IPS DF 19.7 (cell line): ENCODE data around the gene CDH23.

Source experiments
- DNase-seq: peaks from one replicate; pipeline ENCODE4 v3.0.0-alpha.2; 2013; ENCODE audit warnings: low read depth, low spot score

Gene CDH23

DNA sequence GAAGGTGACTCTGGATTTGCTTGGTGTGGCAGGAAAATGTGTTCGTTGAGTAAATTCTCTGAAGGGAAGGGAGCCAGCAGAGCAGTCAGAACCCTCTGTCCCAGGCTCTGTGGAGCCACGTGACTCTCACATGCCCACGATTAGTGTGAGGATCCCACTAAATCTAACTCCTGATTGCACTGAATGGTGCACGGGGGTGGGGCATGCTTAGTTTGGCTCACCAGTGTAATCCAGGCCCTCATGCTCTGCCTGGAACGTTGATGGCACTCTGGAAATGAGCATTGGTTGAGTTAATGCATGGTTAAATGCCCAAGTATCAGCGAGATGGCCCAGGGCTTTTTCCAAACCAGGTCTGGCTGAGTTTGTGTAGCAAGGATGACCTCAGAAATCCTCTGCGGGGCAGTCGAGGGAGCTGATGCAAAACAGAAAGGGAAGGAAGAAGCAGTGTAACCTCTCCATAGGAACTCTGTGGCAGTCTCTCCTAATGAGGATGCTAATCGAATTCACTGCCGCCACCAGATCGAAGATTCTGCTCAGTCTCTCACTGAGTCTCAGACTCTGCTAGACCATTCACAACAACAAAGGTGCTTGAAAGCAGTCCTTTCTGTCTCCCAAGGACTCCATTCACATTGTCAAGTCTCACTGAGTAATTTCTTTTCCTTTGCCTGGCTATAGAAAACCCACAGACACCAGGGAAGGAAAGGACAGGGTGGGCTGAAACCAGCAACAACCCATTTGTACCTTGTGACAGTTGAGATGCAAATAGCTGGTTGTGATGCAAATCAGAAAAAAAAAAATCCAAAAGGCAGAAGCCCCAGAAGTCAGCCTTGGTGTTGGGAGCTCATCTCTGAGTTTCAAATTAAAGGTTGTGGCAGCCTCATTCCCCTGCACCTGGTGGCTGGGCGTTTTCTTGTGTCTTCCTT, 224.8 kb downstream of the CDH23 start:
- no peak for DNase-seq

DNA sequence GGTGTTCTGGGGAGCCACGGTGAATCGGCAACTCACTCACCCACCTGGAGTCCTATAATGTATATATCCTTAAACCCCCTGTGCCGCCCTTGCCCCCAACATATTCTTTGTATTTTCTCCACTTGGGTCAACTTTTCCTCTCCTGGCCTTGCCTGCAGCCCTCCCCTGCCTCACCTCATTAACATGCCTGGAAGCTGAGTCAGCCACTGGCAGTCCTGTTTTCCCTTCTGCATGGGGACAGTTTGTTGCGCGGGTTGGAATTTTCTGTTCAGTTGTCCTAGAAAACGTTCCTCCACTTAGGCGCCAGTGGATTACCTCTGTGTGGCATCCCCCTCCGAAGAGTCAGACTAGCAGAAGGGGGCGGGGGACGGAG, 225.4 kb downstream of the CDH23 start:
- DNase-seq, result no peak

DNA sequence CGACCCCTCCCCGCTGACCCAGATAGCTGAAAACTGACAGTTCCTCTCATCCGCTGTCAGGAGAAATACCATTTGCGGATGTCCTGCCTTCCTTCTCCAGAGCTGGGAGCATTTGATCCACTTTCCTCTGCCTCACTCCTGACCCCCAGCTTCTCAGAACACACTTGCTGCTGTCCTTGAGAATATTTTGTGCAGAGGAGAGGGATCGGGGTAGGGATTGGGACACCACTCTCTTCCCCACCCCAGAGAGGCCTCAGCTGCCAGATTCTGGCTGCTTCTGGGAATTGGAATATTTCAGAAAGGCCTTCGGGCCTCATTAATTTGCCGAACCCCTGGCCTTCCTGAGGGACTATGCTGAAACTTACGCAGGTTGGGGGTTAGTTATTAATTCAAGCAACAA, 225.9 kb downstream of the CDH23 start:
- no peak for DNase-seq

DNA sequence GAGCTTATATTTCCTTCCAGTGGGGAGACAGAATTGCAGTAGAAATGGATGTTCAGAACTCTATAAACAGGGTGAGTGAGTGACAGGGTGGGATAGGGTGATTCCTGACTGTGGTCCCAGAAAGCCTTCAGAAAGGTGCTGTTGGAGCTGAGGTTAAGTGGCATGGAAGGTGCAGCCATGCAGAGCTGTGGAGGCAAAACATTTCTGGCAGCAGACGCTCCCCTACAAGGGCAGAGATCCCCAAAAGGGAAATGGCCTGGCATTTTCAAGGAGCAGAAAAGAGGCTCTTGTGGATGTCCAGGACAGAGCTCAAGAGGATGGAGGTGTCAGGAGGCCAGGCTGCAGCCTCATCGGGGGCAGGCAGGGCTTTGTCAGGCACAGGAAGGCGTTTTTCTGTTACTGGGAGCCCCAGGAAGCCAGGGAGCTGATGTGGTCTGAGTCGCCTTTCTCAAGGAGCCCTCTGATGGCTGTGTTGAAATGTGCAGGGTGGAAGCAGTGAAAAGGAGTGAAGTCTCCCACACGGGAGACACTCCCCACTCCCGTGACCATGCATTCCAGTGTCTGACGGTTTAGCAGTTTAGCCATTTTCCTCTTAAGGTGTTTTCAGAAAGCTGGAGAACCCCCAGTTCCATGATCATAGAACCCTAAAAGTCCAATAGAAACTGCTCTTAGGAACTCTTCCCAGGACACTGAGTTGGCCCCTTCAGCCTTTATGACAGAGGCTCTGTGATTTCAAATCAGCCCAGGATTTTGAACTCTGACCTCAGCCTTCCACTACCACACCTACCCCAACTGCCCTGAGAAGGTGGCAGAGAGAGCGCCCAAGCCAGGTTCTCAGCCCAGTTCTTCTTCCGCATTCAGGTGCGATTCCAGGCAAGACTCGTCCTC, 226.6 kb downstream of the CDH23 start:
- DNase-seq, result no peak

DNA sequence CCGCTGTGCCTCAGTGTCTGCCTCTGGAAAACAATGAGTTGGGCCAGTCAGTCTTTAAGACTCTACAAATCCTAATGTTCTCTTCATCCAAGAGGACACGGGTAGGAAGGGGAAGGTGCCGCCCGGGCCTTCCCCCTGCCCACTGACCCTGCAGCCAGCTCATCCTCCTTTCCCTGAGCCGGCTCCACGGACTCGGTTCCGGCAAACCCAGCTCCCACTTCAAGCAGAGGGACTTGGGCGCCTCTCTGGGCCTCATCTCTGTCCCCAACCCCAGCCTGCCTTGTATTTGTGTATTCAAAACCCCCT, 227.2 kb downstream of the CDH23 start:
- DNase-seq, result no peak

DNA sequence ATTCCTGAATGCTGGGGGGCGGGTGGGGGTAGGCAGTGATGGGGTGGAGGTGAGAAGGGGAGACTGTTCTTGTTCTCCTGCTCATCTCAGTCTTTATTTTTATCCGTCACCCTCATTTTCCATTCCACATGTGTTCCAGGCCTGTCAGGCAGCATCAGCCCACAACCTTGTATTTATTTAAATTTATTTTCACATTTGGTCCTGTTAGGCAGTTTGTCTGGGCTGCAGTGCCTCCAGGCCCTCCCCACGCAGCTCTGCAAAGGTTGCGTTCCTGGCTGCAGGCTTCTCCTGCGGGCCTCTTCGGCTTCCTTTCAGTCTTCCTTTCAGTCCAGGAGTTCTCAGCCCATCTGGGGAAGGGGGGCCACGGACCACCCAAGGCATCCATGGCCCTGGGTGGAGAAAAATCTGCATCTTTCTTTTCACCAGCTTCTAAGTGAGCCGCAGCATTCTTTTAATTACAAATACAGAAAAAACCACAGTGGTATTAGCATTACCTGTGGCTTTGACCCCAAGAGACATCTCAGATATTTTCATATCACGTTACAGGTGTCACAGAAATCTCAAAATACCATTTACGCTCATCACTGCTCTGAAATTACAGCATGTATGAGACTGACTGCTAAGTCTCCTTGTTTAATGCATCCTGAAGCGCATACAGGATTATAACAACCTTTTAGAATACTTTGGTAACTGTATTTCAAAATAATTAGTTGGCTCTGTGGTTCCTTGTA, 228.9 kb downstream of the CDH23 start:
- no peak for DNase-seq

DNA sequence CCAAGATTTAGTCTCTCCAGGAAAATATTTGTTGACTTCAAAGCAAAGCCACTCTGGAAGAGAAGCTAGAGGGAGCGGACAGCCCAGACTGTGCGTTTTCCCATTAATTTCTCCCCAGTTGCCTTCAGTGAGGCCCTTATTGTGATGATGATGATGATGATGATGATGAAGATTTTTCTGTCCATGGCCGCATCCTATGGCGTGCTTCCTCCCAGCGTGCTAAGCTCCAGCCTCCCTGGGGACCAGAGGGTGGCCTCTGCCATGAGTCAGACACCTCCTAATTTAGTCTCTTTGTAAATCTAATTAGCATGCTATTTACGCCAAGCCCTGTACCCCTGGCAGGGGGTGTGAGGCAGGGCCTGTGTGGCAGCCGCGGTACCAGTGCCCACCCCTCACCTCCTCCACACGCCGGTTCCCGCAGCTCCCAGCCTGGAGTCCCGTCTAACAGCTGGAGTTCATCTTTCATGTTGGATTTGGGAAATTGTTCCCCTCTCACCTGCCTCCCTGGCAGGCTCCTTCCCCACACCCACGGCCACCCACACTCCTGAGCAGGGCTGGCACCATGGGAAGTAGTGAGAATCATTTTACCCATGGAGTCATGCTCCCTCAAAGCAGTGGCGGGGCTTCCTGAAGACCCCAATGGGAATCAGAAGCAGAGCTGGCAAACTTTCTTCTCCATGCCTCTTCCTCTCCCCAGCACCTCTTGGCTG, 230.7 kb downstream of the CDH23 start:
- no peak for DNase-seq

DNA sequence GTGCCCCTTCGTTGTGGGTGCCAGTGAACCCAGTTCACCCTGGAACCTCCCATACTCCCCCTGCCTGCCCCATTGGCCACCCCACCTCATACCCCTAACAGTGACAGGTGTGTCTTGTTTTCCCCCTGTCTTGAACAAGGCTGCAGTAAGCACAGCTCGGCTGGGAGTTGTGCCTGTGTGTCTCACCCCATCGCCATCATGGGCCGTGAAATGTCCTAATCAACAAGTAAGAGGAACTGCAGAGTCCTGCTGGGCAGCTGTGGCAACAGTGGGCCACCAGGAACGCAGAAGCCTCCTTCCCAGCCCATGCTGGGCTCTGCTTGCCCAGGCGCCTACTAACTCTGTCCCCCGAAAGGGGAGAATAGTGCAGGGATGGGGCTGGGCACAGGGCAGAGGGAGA, 231.2 kb downstream of the CDH23 start:
- DNase-seq, result no peak

DNA sequence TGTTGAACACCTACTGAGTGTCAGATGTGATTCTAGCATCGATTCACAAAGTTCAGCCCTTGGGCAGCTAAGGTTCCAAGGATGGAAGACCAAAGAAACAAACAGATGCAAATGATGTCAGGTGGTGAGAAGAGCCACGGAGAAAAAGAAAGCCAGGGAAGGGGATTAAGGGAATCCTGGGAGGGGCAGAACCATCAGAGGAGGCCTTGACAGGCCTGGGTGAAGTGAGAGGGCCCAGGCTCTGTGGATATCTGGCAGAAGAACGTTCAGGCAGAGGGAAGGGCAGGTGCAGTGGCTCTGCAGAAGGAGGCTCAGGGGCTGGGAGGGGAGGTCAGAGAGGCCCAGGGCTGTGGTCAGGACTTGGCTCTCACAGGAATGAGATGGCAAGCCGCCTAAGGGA, 232.4 kb downstream of the CDH23 start:
- DNase-seq, result no peak

DNA sequence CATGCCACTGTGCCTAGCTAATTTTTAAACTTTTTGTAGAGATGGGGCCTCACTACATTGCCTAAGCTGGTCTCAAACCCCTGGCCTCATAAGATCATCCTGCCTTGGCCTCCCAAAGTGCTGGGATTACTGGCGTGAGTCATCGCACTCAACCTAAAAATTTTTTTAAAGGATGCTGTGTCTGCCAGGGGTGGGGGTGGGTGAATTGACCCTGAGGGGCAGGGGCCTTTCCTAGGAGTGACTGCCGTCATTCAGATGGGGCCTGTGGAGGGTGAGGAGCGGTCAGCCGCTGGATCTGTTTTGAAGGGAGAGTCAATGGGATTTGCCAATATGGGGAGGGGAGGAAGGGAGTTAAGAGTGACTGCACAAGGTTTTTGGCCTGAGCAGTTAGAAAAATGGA, 233.4 kb downstream of the CDH23 start:
- DNase-seq, result no peak

DNA sequence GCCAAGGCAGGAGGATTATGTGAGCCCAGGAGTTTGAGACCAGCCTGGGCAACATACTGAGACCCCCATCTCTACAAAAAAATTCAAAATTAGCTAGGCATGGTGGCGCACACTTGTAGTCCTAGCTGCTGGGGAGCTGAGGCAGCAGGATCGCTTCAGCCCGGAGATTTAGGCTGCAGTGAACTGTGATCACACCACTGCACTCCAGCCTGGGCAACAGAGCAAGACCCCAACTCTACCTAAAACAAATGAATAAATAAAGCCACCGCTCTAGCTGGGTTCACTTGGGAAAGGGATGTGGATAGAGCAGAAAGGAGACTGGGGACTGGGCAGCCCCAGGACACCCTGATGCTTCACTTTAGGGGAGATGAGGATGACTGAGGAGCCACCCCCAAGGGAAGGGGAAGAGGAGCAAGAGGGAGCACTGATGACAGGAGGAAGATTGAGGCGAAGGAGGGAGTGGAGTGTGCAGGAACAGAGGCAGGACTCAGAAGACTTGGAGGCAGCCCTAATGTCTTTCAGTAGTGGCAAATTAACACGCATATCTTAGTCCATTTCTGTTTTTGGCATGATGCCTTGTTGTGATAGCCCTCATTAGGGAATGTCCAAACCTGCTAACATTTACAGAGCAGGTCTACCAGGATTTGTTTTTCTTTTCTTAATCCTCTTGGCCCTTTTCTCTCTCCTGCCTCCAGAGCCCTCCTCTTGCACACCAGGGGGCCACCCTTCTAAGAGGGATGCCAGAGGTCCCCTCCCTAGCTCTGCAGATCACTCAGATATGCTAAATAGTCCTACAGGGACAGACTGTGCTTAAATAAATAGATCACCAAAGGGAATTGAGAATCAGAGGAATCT, 234.5 kb downstream of the CDH23 start:
- DNase-seq, result no peak

DNA sequence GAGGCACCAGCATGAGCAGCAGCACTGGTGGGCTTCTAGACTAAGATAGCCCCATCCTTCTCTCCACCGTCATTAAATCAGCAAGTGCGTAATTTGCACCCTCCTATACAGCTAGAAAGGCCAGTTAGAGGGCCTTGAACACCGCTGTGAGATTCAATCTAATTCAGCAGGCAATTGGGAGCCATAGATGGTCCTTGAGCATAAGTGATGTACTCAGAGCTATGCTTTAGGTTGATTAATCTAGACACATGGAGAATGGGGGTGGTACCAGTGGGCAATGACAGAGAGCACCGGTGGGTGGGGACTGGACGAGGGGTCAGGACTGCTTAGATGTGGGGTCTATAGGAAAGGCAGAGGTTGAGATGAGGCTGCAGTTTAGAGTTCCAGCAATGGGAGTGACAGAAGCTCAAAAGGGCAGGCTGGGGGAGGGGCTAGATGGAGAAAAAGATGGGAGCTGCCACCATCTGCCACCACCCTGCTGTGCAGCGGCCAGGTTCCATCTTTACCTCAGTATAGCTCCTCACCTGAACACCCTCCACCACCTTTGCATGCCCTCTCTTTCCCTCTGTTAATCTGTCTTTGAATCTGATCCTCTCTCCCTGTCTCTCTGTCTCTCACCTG, 235.6 kb downstream of the CDH23 start:
- DNase-seq, result no peak

DNA sequence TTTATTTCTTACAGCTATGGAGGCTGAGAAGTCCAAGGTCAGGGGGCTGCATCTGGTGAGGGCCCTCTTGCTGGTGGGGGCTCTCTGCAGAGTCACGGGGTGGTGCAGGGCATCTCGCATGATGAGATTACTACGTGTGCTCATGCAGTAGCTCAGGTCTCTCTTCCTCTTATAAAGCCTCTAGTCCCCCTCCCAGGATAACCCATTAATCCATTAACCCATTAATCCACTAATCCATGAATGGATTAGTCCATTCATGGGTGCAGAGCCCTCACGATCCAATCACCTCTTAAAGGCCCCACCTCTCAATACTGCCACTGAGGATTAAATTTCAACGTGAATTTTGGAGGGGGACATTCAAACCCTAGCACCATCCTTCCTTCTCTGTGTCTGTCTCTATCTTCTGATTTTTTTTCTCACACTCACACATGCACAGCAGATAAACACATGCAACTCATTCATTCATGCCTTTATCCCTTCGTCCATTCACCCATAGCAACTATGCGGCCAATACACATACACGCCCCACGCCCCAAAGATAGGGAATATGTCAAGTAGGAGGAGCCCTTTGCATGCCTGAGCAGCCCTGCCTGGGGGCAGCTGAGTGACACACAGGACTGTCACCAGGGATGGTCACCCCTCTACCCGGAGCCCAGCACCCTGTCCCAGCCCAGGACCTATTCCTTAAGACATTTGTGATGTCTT, 236.3 kb downstream of the CDH23 start:
- no peak for DNase-seq

DNA sequence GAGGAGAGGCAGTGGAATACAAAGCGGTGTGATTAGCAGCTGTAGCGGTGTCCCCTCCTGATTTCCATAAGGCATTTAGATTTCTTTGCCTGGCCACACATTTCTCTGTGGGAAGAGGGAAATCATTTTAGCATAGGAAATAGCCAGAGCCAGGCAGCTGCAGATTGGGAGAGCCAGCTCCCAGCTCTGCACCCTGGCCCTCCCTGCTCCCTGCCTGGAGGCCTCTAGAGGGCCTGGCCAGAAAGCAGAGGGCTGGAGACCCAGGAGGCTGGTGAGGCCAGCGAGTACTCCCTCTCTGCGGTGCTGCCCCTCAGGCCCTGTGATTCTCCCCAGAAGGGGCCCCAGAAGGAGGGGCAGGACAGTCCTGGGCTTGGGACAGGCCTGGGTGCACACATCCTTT, 237.2 kb downstream of the CDH23 start:
- DNase-seq, result no peak

DNA sequence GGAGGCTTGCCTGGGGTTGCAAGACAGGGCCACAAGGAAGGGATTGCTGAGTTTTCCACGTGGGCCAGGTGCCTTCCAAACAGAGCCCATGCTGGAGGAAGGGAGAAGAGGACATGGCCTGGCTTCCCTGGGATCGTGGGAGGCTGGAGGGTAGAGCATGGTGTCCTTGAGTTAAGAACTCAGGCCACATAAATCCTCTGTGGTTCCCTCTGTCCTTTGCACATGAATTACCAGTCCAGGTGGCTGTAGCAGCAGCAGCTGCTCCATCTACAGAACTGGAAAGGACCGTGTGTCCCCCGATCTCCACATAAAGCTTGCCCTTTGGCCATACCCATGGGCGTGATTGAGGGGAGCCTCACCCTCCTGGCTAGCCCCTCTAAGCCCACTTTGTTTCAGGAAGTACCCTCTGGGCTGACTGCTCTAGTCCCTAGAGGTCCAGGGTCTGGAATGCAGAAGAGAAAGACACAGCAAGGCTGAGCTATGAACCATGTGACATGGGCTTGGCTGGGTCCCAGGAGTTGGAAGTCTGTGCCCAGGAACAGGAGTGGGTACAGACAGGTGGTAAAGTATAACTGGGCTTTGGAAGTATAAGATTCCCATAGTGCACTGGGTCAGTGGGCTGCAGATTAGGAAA, 237.9 kb downstream of the CDH23 start:
- no peak for DNase-seq

DNA sequence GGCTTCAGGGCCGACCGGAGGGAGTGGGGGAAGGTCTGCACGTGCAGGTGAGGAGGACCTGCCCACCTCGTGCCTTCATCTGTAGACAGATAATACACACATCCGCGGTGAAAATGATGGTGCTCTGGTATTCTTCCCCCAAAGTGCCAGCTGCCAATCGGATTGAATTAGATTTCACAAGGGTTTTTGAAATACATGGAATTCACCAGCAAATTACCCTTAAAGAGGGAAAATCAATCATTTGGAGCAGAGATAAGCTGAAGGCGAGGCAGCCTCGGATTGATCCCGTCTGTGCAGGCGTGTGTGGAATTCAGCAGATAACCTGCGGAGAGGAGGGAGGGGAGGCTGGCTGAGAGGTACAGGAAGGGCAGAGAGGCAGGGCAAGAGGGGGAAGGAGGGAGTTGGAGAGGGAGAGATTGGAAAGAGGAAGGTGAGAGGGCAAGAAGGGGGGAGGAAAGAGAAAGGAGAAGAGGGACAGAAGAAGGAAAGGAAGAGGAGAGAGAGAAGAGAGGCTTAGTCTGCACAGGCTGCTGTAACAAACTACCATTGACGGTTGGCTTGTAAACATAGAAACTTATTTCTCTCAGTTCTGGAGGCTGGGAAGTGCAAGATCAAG, 238.6 kb downstream of the CDH23 start:
- DNase-seq, result no peak

DNA sequence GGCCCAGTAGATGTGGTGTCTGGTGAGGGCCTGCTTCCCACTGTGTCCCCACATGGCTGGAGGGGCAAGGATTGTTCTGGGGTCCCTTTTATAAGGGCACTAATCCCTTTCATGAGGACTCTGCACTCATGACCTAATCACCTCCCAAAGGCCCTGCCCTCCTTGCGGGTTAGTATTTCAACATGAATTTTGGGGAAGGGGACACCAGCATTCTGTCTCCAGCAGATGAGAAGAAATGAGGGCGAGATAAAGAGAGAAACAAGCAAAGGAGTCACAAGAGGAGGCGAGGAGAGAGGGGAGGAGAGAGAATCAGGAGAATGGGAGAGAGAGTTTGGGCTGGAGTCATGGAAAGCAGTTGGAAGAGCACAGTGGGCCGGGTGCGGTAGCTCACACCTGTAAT, 239.1 kb downstream of the CDH23 start:
- DNase-seq, result no peak

DNA sequence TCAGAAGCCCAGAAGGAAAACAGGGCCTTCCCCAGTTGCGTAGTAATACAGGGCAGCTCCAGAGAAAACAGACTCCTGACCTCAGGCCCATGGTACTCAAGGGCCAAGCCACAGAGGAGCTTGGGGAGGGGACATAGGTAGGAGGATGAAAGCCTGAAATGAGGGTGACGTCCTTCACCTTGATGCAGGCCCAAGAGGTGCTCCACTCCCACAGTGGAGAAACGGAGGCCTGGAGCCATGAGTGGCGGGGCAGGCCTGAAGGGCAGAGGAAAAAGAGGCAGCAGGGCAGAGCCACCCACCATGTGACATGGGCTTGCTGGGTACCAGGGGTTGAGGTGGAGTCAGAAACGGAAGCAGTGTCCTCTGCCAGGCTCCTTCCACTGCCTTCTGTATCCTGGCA, 239.9 kb downstream of the CDH23 start:
- DNase-seq, result no peak

DNA sequence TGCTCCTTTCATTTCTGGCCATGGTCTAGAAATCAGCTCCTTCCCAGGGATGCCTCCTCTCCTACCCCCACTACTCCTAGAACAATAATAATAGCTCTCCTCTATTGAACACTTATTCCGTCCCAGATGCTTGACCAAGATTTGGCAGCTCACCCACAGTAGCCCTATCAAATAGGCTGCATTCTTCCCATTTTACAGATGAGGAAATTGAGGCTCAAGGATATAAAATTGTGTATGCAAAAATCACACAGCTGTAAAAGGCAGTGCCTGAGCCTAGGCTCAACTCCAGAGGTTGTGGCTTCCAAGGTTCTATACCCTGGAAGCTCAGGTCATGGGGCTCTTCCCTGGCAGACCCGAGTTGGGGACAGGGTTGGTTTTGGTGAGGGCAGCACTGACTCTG, 240.6 kb downstream of the CDH23 start:
- DNase-seq, result no peak
